GM23338 (cell line): Measurements from ENCODE around the gene NELFA. TPM values are rescaled to one million over a fixed set of nuclear protein-coding genes. Genes with fewer than 3 reads are reported as not detected.

Source experiments
- ATAC-seq: fragments of 200-7000 bp; cut with Tn5 transposase; 3 replicates; pipeline ENCODE4 v1.9.1; 2020
- DNase-seq: peaks from one replicate; pipeline ENCODE4 v3.0.0-alpha.2; 2015; ENCODE audit warnings: low spot score
- H2AFZ ChIP-seq: fragments of 200-600 bp; sonication (generic); 2 replicates; pipeline ENCODE4 v1.8.0; 2016; ENCODE audit warnings: antibody characterized with exemption, mild to moderate bottlenecking, moderate library complexity
- H3F3A ChIP-seq: fragments of 200-600 bp; sonication (generic); replicated peaks from 2 replicates; pipeline ENCODE4 v1.8.0; 2017; ENCODE audit warnings: antibody characterized with exemption, mixed run types, low read depth
- H3K27ac ChIP-seq: fragments of 200-600 bp; sonication (generic); 2 replicates; pipeline ENCODE4 v1.6.1; 2016; ENCODE audit warnings: low read depth
- H3K27me3 ChIP-seq: fragments of 200-600 bp; sonication (generic); 2 replicates; pipeline ENCODE4 v1.8.0; 2016; ENCODE audit warnings: mild to moderate bottlenecking, mixed run types, moderate library complexity; ENCODE audit not compliant: insufficient read depth
- H3K36me3 ChIP-seq: fragments of 200-600 bp; sonication (generic); 2 replicates; pipeline ENCODE4 v1.8.0; 2016; ENCODE audit warnings: mild to moderate bottlenecking; ENCODE audit not compliant: insufficient read depth
- H3K4me1 ChIP-seq: fragments of 200-600 bp; sonication (generic); 2 replicates; pipeline ENCODE4 v1.8.0; 2016; ENCODE audit warnings: mild to moderate bottlenecking, moderate library complexity; ENCODE audit not compliant: insufficient read depth
- H3K4me2 ChIP-seq: fragments of 200-600 bp; sonication (generic); 2 replicates; pipeline ENCODE4 v1.7.1; 2017; ENCODE audit warnings: mixed run types
- H3K4me3 ChIP-seq: fragments of 200-600 bp; sonication (generic); 2 replicates; pipeline ENCODE4 v1.6.1; 2016; ENCODE audit warnings: mixed run types
- H3K79me2 ChIP-seq: fragments of 200-600 bp; sonication (generic); replicated peaks from 2 replicates; pipeline ENCODE4 v1.8.0; 2017; ENCODE audit warnings: mild to moderate bottlenecking; ENCODE audit not compliant: insufficient read depth
- H3K9me2 ChIP-seq: fragments of 200-600 bp; sonication (generic); 2 replicates; pipeline ENCODE4 v1.8.0; 2017; ENCODE audit not compliant: insufficient read depth
- H4K20me1 ChIP-seq: fragments of 200-600 bp; sonication (generic); replicated peaks from 2 replicates; pipeline ENCODE4 v1.8.0; 2017; ENCODE audit warnings: mild to moderate bottlenecking; ENCODE audit not compliant: insufficient read depth
- H3K27ac Mint-ChIP-seq: 2 replicates; pipeline ENCODE4 v1.8.0; 2020; ENCODE audit warnings: inconsistent platforms, mild to moderate bottlenecking, moderate library complexity, mixed read lengths
- H3K27me3 Mint-ChIP-seq: 3 replicates; pipeline ENCODE4 v1.8.0; 2022; ENCODE audit warnings: low read depth, mild to moderate bottlenecking, moderate library complexity, mixed read lengths, inconsistent platforms; ENCODE audit not compliant: insufficient read depth, poor library complexity
- H3K36me3 Mint-ChIP-seq: 3 replicates; pipeline ENCODE4 v1.8.0; 2021; ENCODE audit warnings: low read depth, mild to moderate bottlenecking, inconsistent platforms, moderate library complexity, mixed read lengths
- H3K4me1 Mint-ChIP-seq: 3 replicates; pipeline ENCODE4 v1.8.0; 2020; ENCODE audit warnings: mild to moderate bottlenecking, inconsistent platforms, mixed read lengths
- H3K4me3 Mint-ChIP-seq: 3 replicates; pipeline ENCODE4 v1.8.0; 2021; ENCODE audit warnings: moderate library complexity, mild to moderate bottlenecking, inconsistent platforms, mixed read lengths
- H3K9me3 Mint-ChIP-seq: 3 replicates; pipeline ENCODE4 v1.8.0; 2020; ENCODE audit warnings: moderate library complexity, mild to moderate bottlenecking, inconsistent platforms, mixed read lengths
- CREB1 ChIP-seq: fragments of 250-450 bp; sonication (Bioruptor Pico); IDR thresholded peaks from 2 replicates; pipeline ENCODE4 v1.5.0; 2020; ENCODE audit warnings: low read depth, mild to moderate bottlenecking, moderate library complexity
- CTCF ChIP-seq, 2 experiments: fragments of 200-600 bp in 1 of 2; sonication (generic) in 1 of 2; conservative IDR thresholded peaks; 2 replicates each; pipeline versions ENCODE4 v1.5.1 to v1.6.1; 2016 to 2017; ENCODE audit warnings: antibody characterized with exemption in 2 of 2, low read depth in 2 of 2, mild to moderate bottlenecking in 2 of 2, moderate library complexity in 1 of 2
- ETS1 ChIP-seq: IDR thresholded peaks from 2 replicates; pipeline ENCODE4 v1.6.1; 2016; ENCODE audit warnings: antibody characterized with exemption
- EZH2 ChIP-seq: fragments of 200-600 bp; sonication (generic); IDR thresholded peaks from one replicate; pipeline ENCODE4 v1.8.0; 2017; ENCODE audit warnings: antibody characterized with exemption, mild to moderate bottlenecking, low read depth; ENCODE audit not compliant: unreplicated experiment
- EZH2phosphoT487 ChIP-seq: fragments of 200-600 bp; sonication (generic); IDR thresholded peaks from one replicate; pipeline ENCODE4 v1.8.1; 2018; ENCODE audit warnings: antibody characterized with exemption; ENCODE audit not compliant: unreplicated experiment
- JUNB ChIP-seq: IDR thresholded peaks from one replicate; pipeline ENCODE4 v1.6.1; 2016; ENCODE audit warnings: antibody characterized with exemption; ENCODE audit not compliant: unreplicated experiment
- NANOG ChIP-seq: IDR thresholded peaks from 2 replicates; pipeline ENCODE4 v1.6.1; 2016; ENCODE audit warnings: antibody characterized with exemption, borderline replicate concordance
- POLR2AphosphoS5 ChIP-seq: IDR thresholded peaks from 2 replicates; pipeline ENCODE4 v1.6.1; 2016; ENCODE audit warnings: antibody characterized with exemption, low read depth
- REST ChIP-seq: IDR thresholded peaks from one replicate; pipeline ENCODE4 v1.6.1; 2018; ENCODE audit warnings: antibody characterized with exemption; ENCODE audit not compliant: unreplicated experiment
- STAT1 ChIP-seq: IDR thresholded peaks from one replicate; pipeline ENCODE4 v1.6.1; 2016; ENCODE audit warnings: antibody characterized with exemption; ENCODE audit not compliant: unreplicated experiment
- ZNF114 ChIP-seq: fragments of 250-450 bp; sonication (Bioruptor Pico); IDR thresholded peaks from 2 replicates; pipeline ENCODE4 v1.5.0; 2020; ENCODE audit warnings: mild to moderate bottlenecking, moderate library complexity
- ZNF331 ChIP-seq: fragments of 250-450 bp; sonication (Bioruptor Pico); IDR thresholded peaks from 2 replicates; pipeline ENCODE4 v1.5.0; 2020; ENCODE audit warnings: low read depth, mild to moderate bottlenecking, moderate library complexity
- polyA plus RNA-seq: library from polyadenylated mRNA; unstranded; fragments of >200 nt; fragmentation: Nextera tagmentation; extraction: Ambion mirVana; gene quantifications from 2 replicates; pipeline ENCODE4 v1.2.1, GENCODE V29; 2016
- total RNA-seq: library from RNA; depleted of rRNA; stranded (reverse); fragments of >200 nt; shearing (Covaris generic); gene quantifications from 2 replicates; pipeline ENCODE4 v1.2.3, GENCODE V29; 2014

The NELFA gene
- total and polyA plus RNA-seq, 2 experiments from 2014 or later: 62.8 to 63.3 TPM

- H3K27me3 ChIP-seq: no peaks in the 10 kb centered on the region
- Mint-ChIP-seq H3K36me3 (peaks cover 36% of the 10 kb centered on the region), H3K9me3 (no peaks in the 10 kb centered on the region), H3K4me3 (no peak overlapping the region), H3K4me1 (no peaks in the 10 kb centered on the region), H3K27me3 (peaks cover 9% of the 10 kb centered on the region), H3K27ac (no peak overlapping the region)
- no peaks in the 10 kb centered on the region for H3K9me2 ChIP-seq
- H4K20me1 ChIP-seq: peaks cover 16% of the 10 kb centered on the region
- peaks cover 13% of the 10 kb centered on the region for H3K36me3 ChIP-seq
- H3K4me3 ChIP-seq: no peak overlapping the region
- no peaks in the 10 kb centered on the region for H3K79me2 ChIP-seq
- no peaks in the 10 kb centered on the region for H3K4me1 ChIP-seq
- no peak overlapping the region for H3K4me2 ChIP-seq
- no peak for ATAC-seq
- H3K27ac ChIP-seq: no peak overlapping the region
- H3F3A ChIP-seq: 0 out of 2 replicates have a peak, but pooled peaks cover 5% of the 10 kb centered on the region
- TF ChIP-seq POLR2AphosphoS5: no peak
- H2AFZ ChIP-seq: no peak overlapping the region
- no peak for DNase-seq
Measured at GRCh38 chr4:1937550-1937949, 71.2 kb downstream of the NELFA start.

- Histone ChIP-seq H3K9me2 (no peaks in the 10 kb centered on the region), H3K36me3 (peaks cover 8% of the 10 kb centered on the region; the same call in 1 of the 2 replicates), H3K4me3 (no peak overlapping the region), H3K79me2 (no peaks in the 10 kb centered on the region), H2AFZ (no peak overlapping the region), H3K4me1 (no peaks in the 10 kb centered on the region), H4K20me1 (peaks cover 8% of the 10 kb centered on the region), H3K27me3 (no peaks in the 10 kb centered on the region), H3F3A (0 out of 2 replicates have a peak, but pooled peaks cover 5% of the 10 kb centered on the region), H3K27ac (no peak overlapping the region), H3K4me2 (no peak overlapping the region)
- H3K27me3 Mint-ChIP-seq: peaks cover 4% of the 10 kb centered on the region
- H3K4me3 Mint-ChIP-seq: no peak overlapping the region
- DNase-seq (no peak), ATAC-seq (no peak)
- TF ChIP-seq POLR2AphosphoS5 (no peak), ZNF114 (no peak), NANOG (no peak), EZH2 (no peak), CTCF (conservative IDR thresholded peaks at IDR 0.05; ENCODE audit: low read depth in 2 of 2) (no peak), JUNB (no peak), EZH2phosphoT487 (no peak), CREB1 (CRISPR knock-in tag) (no peak), STAT1 (no peak), ZNF331 (no peak), REST (no peak), ETS1 (no peak)
- no peaks in the 10 kb centered on the region for H3K9me3 Mint-ChIP-seq
- no peaks in the 10 kb centered on the region for H3K4me1 Mint-ChIP-seq
- H3K27ac Mint-ChIP-seq: no peak overlapping the region
- peaks cover 25% of the 10 kb centered on the region for H3K36me3 Mint-ChIP-seq
Measured at GRCh38 chr4:1933700-1934099, 75.1 kb downstream of the NELFA start.
